H1 (cell line): ENCODE data around the gene FAM234A. TPM values are rescaled to one million over a fixed set of nuclear protein-coding genes. Genes with fewer than 3 reads are reported as not detected.

Experiments
- CTCF ChIA-PET: fragments of 300-600 bp; sonication (Branson Sonifier 250); formaldehyde crosslinking; loops from one replicate; lab custom pipeline; 2021; ENCODE audit not compliant: partially characterized antibody; lab: Charles Lee
- POLR2A ChIA-PET: fragments of 300-600 bp; sonication (Branson Sonifier 250); formaldehyde crosslinking; loops from one replicate; lab custom pipeline; 2021; ENCODE audit warnings: inconsistent platforms; ENCODE audit not compliant: partially characterized antibody; lab: Charles Lee
- DNase-seq, 2 experiments: peaks; one replicate each; pipeline versions ENCODE4 v3.0.0 to v3.0.0-alpha.2; 2010 to 2022; ENCODE audit warnings: low spot score in 2 of 2, low read depth in 1 of 2, mixed read lengths in 1 of 2
- FAIRE-seq: peaks from 2 replicates; lab custom pipeline; 2011; peaks lifted over from hg19 to GRCh38; lab: Jason Lieb, UNC
- H2AFZ ChIP-seq: 2 replicates; pipeline ENCODE4 v1.8.1; 2012; ENCODE audit warnings: low read length, inconsistent platforms
- H2AK5ac ChIP-seq: 2 replicates; pipeline ENCODE4 v1.6.1; 2013; ENCODE audit warnings: low read depth, low read length
- H2BK120ac ChIP-seq: replicated peaks from 2 replicates; pipeline ENCODE3; 2013; ENCODE audit warnings: low read depth, low read length, inconsistent platforms
- H2BK12ac ChIP-seq: 2 replicates; pipeline ENCODE4 v1.6.1; 2013; ENCODE audit warnings: low read depth, low read length
- H2BK15ac ChIP-seq: 2 replicates; pipeline ENCODE4 v1.6.1; 2013; ENCODE audit warnings: low read length
- H2BK20ac ChIP-seq: 2 replicates; pipeline ENCODE4 v1.6.1; 2013; ENCODE audit warnings: low read length
- H2BK5ac ChIP-seq: 2 replicates; pipeline ENCODE4 v1.6.1; 2013; ENCODE audit warnings: low read depth, low read length
- H3K14ac ChIP-seq: 2 replicates; pipeline ENCODE4 v1.6.1; 2013; ENCODE audit warnings: inconsistent platforms; ENCODE audit not compliant: insufficient read length
- H3K18ac ChIP-seq: 2 replicates; pipeline ENCODE4 v1.6.1; 2013; ENCODE audit warnings: low read length; ENCODE audit errors: extremely low read depth
- H3K23ac ChIP-seq: 2 replicates; pipeline ENCODE4 v1.6.1; 2013; ENCODE audit warnings: inconsistent platforms; ENCODE audit not compliant: insufficient read length
- H3K23me2 ChIP-seq: 2 replicates; pipeline ENCODE4 v1.6.1; 2013; ENCODE audit warnings: low read depth, low read length
- H3K27ac ChIP-seq: 2 replicates; pipeline ENCODE4 v1.6.1; 2011; ENCODE audit warnings: low read depth, low read length, inconsistent platforms
- H3K27me3 ChIP-seq, 4 experiments: replicated peaks in 1 of 4; 1 replicate in 1 of 4; 2 replicates in 3 of 4; pipeline versions ENCODE4 v1.6.1 to v1.8.1; 2011 to 2013; ENCODE audit warnings: low read length in 3 of 4, mild to moderate bottlenecking in 3 of 4, inconsistent platforms in 2 of 4, mixed read lengths in 2 of 4, moderate library complexity in 1 of 4; ENCODE audit not compliant: control insufficient read depth in 3 of 4, insufficient read depth in 3 of 4; ENCODE audit errors: extremely low read depth in 1 of 4
- H3K36me3 ChIP-seq, 4 experiments: 2 replicates each; pipeline versions ENCODE4 v1.6.1 to v1.8.1; 2011 to 2013; ENCODE audit warnings: mild to moderate bottlenecking in 4 of 4, low read length in 3 of 4, moderate library complexity in 2 of 4, control low read depth in 1 of 4, inconsistent platforms in 1 of 4; ENCODE audit not compliant: insufficient read depth in 4 of 4, control insufficient read depth in 2 of 4
- H3K4ac ChIP-seq: replicated peaks from 2 replicates; pipeline ENCODE3; 2013; ENCODE audit warnings: low read length, low read depth, mixed read lengths, inconsistent platforms; ENCODE audit not compliant: insufficient read length
- H3K4me1 ChIP-seq, 4 experiments: replicated peaks in 1 of 4; 1 replicate in 1 of 4; 2 replicates in 3 of 4; pipeline versions ENCODE4 v1.6.1 to v1.8.1; 2011 to 2013; ENCODE audit warnings: low read length in 3 of 4, inconsistent platforms in 2 of 4, mixed read lengths in 1 of 4; ENCODE audit not compliant: insufficient read depth in 4 of 4, control insufficient read depth in 3 of 4
- H3K4me2 ChIP-seq, 2 experiments: 2 replicates each; pipeline versions ENCODE4 v1.6.1 to v1.8.1; 2011 to 2013; ENCODE audit warnings: low read depth in 2 of 2, low read length in 2 of 2, control low read depth in 1 of 2, inconsistent platforms in 1 of 2, mild to moderate bottlenecking in 1 of 2; ENCODE audit not compliant: insufficient read depth in 1 of 2
- H3K4me3 ChIP-seq, 4 experiments: fragments of 200-600, 300-600 bp in 1 of 4; sonication (generic), shearing (Covaris generic), sonication (Bioruptor Twin) in 1 of 4; 2 replicates each; pipeline versions ENCODE4 v1.5.1 to v1.8.1; 2011 to 2016; ENCODE audit warnings: low read length in 4 of 4, low read depth in 3 of 4, control low read depth in 2 of 4, inconsistent platforms in 2 of 4, mild to moderate bottlenecking in 2 of 4, mixed read lengths in 1 of 4, moderate library complexity in 1 of 4; ENCODE audit not compliant: insufficient read depth in 2 of 4; ENCODE audit errors: extremely low read depth in 1 of 4
- H3K56ac ChIP-seq: replicated peaks from 2 replicates; pipeline ENCODE3; 2013; ENCODE audit warnings: low read depth, mild to moderate bottlenecking, mixed read lengths, low read length, inconsistent platforms; ENCODE audit not compliant: insufficient read length
- H3K79me1 ChIP-seq: 2 replicates; pipeline ENCODE4 v1.6.1; 2013; ENCODE audit warnings: low read depth, low read length, control low read depth
- H3K79me2 ChIP-seq, 2 experiments: 2 replicates each; pipeline versions ENCODE4 v1.6.1 to v1.8.1; 2012 to 2013; ENCODE audit warnings: low read length in 2 of 2, mild to moderate bottlenecking in 2 of 2, inconsistent platforms in 1 of 2; ENCODE audit not compliant: insufficient read depth in 2 of 2, control insufficient read depth in 1 of 2
- H3K9ac ChIP-seq, 4 experiments: replicated peaks in 1 of 4; 1 replicate in 1 of 4; 2 replicates in 3 of 4; pipeline versions ENCODE4 v1.6.1 to v1.8.1; 2011 to 2013; ENCODE audit warnings: low read depth in 3 of 4, low read length in 3 of 4, control low read depth in 2 of 4, mild to moderate bottlenecking in 2 of 4, moderate library complexity in 2 of 4, inconsistent platforms in 1 of 4; ENCODE audit errors: extremely low read depth in 1 of 4
- H3K9me3 ChIP-seq, 2 experiments: 2 replicates each; pipeline versions ENCODE4 v1.6.1 to v1.8.1; 2012 to 2013; ENCODE audit warnings: mild to moderate bottlenecking in 2 of 2, moderate library complexity in 2 of 2, control low read depth in 1 of 2, inconsistent platforms in 1 of 2, low read depth in 1 of 2, low read length in 1 of 2, mixed read lengths in 1 of 2; ENCODE audit not compliant: insufficient read depth in 2 of 2
- H4K20me1 ChIP-seq, 2 experiments: replicated peaks in 1 of 2; 2 replicates each; pipeline versions ENCODE3 to v1.8.1; 2011 to 2013; ENCODE audit warnings: inconsistent platforms in 2 of 2, low read length in 2 of 2, mild to moderate bottlenecking in 1 of 2; ENCODE audit not compliant: insufficient read depth in 2 of 2, control insufficient read depth in 1 of 2
- H4K5ac ChIP-seq: 2 replicates; pipeline ENCODE4 v1.6.1; 2013; ENCODE audit warnings: low read length, low read depth, mixed read lengths, inconsistent platforms; ENCODE audit not compliant: insufficient read length
- H4K8ac ChIP-seq: 2 replicates; pipeline ENCODE4 v1.8.0; 2013; ENCODE audit warnings: mild to moderate bottlenecking, moderate library complexity, low read length, inconsistent platforms; ENCODE audit not compliant: insufficient read depth; ENCODE audit errors: extremely low read depth
- H4K91ac ChIP-seq: replicated peaks from 2 replicates; pipeline ENCODE3; 2013; ENCODE audit warnings: low read length, mixed read lengths, inconsistent platforms; ENCODE audit not compliant: insufficient read length
- CHD2 ChIP-seq: IDR thresholded peaks from 2 replicates; pipeline ENCODE4 v1.6.1; 2012; ENCODE audit warnings: low read length, improper control_type of control experiment
- GABPA ChIP-seq: IDR thresholded peaks from 2 replicates; pipeline ENCODE4 v1.6.1; 2011; ENCODE audit warnings: mild to moderate bottlenecking, low read length, moderate library complexity, borderline replicate concordance; ENCODE audit not compliant: insufficient read depth
- KDM4A ChIP-seq: IDR thresholded peaks from one replicate; pipeline ENCODE4 v1.7.1; 2012; ENCODE audit warnings: low read depth, mild to moderate bottlenecking, moderate library complexity, low read length, inconsistent platforms; ENCODE audit not compliant: severe bottlenecking
- SUZ12 ChIP-seq: fragments of 200-600 bp; sonication (generic); IDR thresholded peaks from 2 replicates; pipeline ENCODE4 v1.6.1; 2012; ENCODE audit warnings: mild to moderate bottlenecking, inconsistent platforms, low read length, moderate library complexity, mixed read lengths
- TAF7 ChIP-seq: optimal IDR thresholded peaks from 2 replicates; pipeline ENCODE3; 2011; ENCODE audit warnings: low read depth, mild to moderate bottlenecking, inconsistent platforms, low read length, moderate library complexity, borderline replicate concordance
- WGBS, 2 experiments: shearing (Covaris generic) in 1 of 2; methylation state at CpG; one replicate each; pipeline versions ENCODE4 v1.1.6 to v1.1.7; 2013 to 2015; ENCODE audit warnings: low lambda C conversion rate in 2 of 2, mixed read lengths in 2 of 2, inconsistent platforms in 1 of 2, low coverage in 1 of 2, missing lambda C conversion rate in 1 of 2; ENCODE audit not compliant: insufficient replicate concordance in 2 of 2, insufficient coverage in 1 of 2, insufficient read length in 1 of 2; ENCODE audit errors: extremely low coverage in 1 of 2, missing lambda C conversion rate in 1 of 2; 5-methylcytosine and 5-hydroxymethylcytosine counted together
- polyA plus RNA-seq, 7 experiments: library from polyadenylated mRNA; depleted of rRNA in 3 of 7; stranded (reverse) in 5 of 7; unstranded in 2 of 7; fragments of >200 nt in 5 of 7; fragments of 200-250 nt in 2 of 7; gene quantifications; 1 replicate in 5 of 7; 2 replicates in 1 of 7; 4 replicates in 1 of 7; pipeline versions ENCODE4 v1.2.1 to v1.2.3, GENCODE V29; 2011 to 2013; ENCODE audit warnings: missing spikeins in 2 of 7, mixed read lengths in 2 of 7
- total RNA-seq: library from RNA; stranded (reverse); fragmentation: NEBNext Ultra II Directional; extraction: Animal tissue kit (Norgen Biotek cat#: 25700); gene quantifications from 2 replicates; pipeline ENCODE4 v1.2.1, GENCODE V29; 2021

Gene FAM234A
- total and polyA plus RNA-seq, 2 of the 8 experiments (the other 6 are each of a cell fraction or from before 2014, with no cell fraction given), result 80.6 to 104 TPM

DNA sequence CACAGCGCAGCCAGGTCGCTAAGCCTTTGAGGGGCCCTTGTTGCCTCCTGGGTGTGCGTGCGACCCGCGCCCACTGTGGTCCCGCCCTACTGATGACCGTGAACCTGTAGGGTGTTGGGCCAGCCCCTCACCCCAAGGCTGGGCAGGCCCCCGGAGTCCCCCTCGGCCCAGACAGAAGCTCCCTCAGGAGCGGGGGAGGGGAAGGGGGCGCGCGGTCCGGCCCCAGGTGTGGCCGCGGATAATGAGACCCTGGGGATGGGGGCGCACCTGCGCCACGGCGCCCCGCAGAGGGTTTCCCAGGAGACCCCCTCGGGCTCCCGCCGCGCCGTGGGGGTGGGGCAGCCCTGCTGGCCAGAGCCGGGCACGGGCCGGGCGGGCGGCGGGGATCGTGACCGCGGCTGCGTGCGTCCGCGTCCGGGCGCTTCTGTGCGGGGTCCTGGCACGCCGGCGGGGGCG is 45.4 kb downstream of the FAM234A start:
- Histone ChIP-seq H3K4ac (no peak overlapping the region), H3K79me2 (no peaks in the 10 kb centered on the region)
- 6% methylated on average over 21 of the region's 47 CpGs; no CpG with 5 or more reads in 1 of the 2 experiments for WGBS, 2 experiments

More for the DNA sequence above, 45.4 kb downstream of the FAM234A start:
- FAIRE-seq (no peak), DNase-seq (no peak)
- H3K56ac ChIP-seq, result no peak overlapping the region
- POLR2A ChIA-PET, result interaction anchor here (1.4 to 1.6 kb wide), 3 partner anchors 9 to 50 kb away, joined by 3 to 7 read pairs (median 4); partner anchors contain the start of gene LUC7L
- H3K27ac ChIP-seq, result no peak overlapping the region
- no peak overlapping the region for H2AFZ ChIP-seq
- H3K18ac ChIP-seq, result peak overlapping the region; percentile 71; the same call in 1 of the 2 replicates
- no peak overlapping the region for H3K14ac ChIP-seq
- peaks cover 14 to 41% (median 34%) of the 10 kb centered on the region in 4 experiments for H3K27me3 ChIP-seq
- peaks cover 10% of the 10 kb centered on the region; the same call in 1 of the 2 replicates for H3K23me2 ChIP-seq
- no peaks in the 10 kb centered on the region for H3K9me3 ChIP-seq
- no peak overlapping the region for H2BK20ac ChIP-seq
- no peak overlapping the region for H2BK15ac ChIP-seq
- no peak overlapping the region for H2BK120ac ChIP-seq
- peak overlapping the region; percentile 68; the same call in 1 of the 2 replicates for H4K8ac ChIP-seq
- H4K20me1 ChIP-seq, result peaks cover 0 to 3% of the 10 kb centered on the region in 2 experiments
- peak; percentile 18 for TF ChIP-seq KDM4A
- TF ChIP-seq SUZ12, result peak; percentile 43; the same call in 1 of the 2 replicates
- no peak for TF ChIP-seq CHD2
- peak; percentile 7; the same call in 1 of the 2 replicates for TF ChIP-seq GABPA
- no peak for TF ChIP-seq TAF7
- H3K4me3 ChIP-seq, result peak overlapping the region; percentile 3 to 61 (median 28); a peak in 5 of 8 replicates
- H4K5ac ChIP-seq, result no peak overlapping the region
- no peak overlapping the region for H2BK5ac ChIP-seq
- H3K79me1 ChIP-seq, result no peaks in the 10 kb centered on the region
- CTCF ChIA-PET, result interaction anchor here (1.1 to 1.9 kb wide), 5 partner anchors 10 to 83 kb away, joined by 3 to 7 read pairs (median 4); no protein-coding TSS in a partner anchor
- H3K4me2 ChIP-seq, result peak overlapping the region; percentile 59 to 62
- no peaks in the 10 kb centered on the region for H3K36me3 ChIP-seq
- no peak overlapping the region for H3K23ac ChIP-seq
- peaks cover 0 to 5% (median 2%) of the 10 kb centered on the region in 4 experiments; a peak in 5 of 7 replicates for H3K4me1 ChIP-seq
- H4K91ac ChIP-seq, result no peak overlapping the region
- no peak overlapping the region for H2BK12ac ChIP-seq
- no peak overlapping the region for H3K9ac ChIP-seq
- no peak overlapping the region for H2AK5ac ChIP-seq
